Measurements from ENCODE around the gene TSSC4. TPM values are rescaled to one million over a fixed set of nuclear protein-coding genes. Genes with fewer than 3 reads are reported as not detected.

The TSSC4 gene
- polyA plus RNA-seq, 3 donors, result 28.1 to 74.6 (median 52.0) TPM

DNA sequence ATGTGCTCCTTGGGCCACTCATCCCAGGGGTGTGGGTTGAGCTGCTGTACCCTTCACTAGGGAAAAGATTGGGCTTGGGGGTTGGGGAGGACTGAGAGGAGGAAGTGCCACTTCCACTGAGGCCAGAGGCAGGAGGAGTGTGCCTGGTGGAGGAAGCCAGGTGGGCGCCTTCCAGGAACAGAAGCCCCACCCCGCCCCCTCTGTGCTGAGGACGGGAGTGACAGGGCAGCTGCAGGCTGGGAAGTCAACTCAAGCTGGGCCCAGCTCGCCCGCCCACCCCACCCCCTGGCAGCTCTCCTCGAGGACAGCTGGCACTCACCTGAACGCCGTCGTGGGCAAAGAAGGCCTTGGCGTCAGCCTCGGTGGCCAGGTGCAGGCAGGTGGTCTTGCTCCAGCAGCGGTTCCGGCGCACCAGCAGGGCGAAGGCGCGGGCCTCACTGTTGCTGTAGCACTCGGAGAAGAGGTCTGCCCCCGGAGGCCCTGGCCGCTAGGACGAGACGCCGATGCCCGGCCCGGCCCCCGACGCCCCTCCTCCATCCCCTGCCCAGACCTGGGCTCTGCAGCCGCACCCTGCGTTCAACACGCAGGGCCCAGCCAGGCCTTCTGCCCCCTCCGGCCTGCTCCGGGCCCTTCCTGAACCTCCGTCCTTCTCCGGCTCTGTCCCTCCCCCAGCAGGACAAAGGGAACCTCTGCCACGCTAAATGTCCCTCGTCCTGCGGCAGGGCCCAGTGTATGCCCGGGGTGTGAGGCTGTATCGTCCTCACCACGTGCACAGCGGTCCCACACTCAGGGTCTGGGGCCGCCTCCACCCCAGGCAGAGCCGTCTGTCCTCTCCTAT lies 13.4 kb downstream of the TSSC4 start:
- Mint-ChIP-seq H3K9me3 (no peaks in the 10 kb centered on the region), H3K27me3 (ENCODE audit: low read depth in 3 of 3) (peaks cover under 1 to 6% (median 3%) of the 10 kb centered on the region in 3 donors), H3K4me1 (no peaks in the 10 kb centered on the region), H3K4me3 (no peak overlapping the region), H3K36me3 (no peaks in the 10 kb centered on the region), H3K27ac (no peak overlapping the region)
- intact Hi-C loops (cut with micrococcal nuclease), result loop anchor here in 1 of 2 donors (10.0 kb wide), 1 partner anchor 59 kb away; no protein-coding TSS in a partner anchor
- Histone ChIP-seq H3K27ac (ENCODE audit: low read depth in 1 of 2, low read length in 2 of 2) (no peak overlapping the region), H3K9me3 (replicated peaks in 1 of 2; ENCODE audit: control insufficient read depth in 1 of 2, insufficient read depth in 1 of 2, low read length in 2 of 2) (no peaks in the 10 kb centered on the region), H3K27me3 (ENCODE audit: control insufficient read depth in 2 of 2, insufficient read depth in 2 of 2, low read length in 2 of 2) (no peaks in the 10 kb centered on the region), H3K4me3 (replicated peaks in 1 of 3; ENCODE audit: low read depth in 2 of 3, low read length in 3 of 3) (no peak overlapping the region), H4K20me1 (ENCODE audit: insufficient read depth, low read length) (no peaks in the 10 kb centered on the region), H3K36me3 (replicated peaks in 1 of 2; ENCODE audit: control insufficient read depth in 1 of 2, insufficient read depth in 2 of 2, low read length in 2 of 2) (no peaks in the 10 kb centered on the region), H3K79me2 (ENCODE audit: insufficient read depth, low read length) (no peaks in the 10 kb centered on the region), H2AFZ (ENCODE audit: insufficient read depth, low read depth, low read length, poor library complexity, severe bottlenecking) (no peak overlapping the region), H3K4me2 (replicated peaks; ENCODE audit: extremely low read depth, low read length, poor library complexity, severe bottlenecking) (no peak overlapping the region), H3K9ac (ENCODE audit: insufficient read depth, low read length, poor library complexity, severe bottlenecking) (no peak overlapping the region), H3K4me1 (ENCODE audit: control insufficient read depth in 1 of 2, insufficient read depth in 2 of 2, low read length in 2 of 2) (no peaks in the 10 kb centered on the region)
- 89% methylated on average over 43 of the region's 43 CpGs for WGBS (ENCODE audit: insufficient coverage)
- no peak for TF ChIP-seq CTCF (IDR thresholded peaks at IDR 0.05)
- no peak for DNase-seq

DNA sequence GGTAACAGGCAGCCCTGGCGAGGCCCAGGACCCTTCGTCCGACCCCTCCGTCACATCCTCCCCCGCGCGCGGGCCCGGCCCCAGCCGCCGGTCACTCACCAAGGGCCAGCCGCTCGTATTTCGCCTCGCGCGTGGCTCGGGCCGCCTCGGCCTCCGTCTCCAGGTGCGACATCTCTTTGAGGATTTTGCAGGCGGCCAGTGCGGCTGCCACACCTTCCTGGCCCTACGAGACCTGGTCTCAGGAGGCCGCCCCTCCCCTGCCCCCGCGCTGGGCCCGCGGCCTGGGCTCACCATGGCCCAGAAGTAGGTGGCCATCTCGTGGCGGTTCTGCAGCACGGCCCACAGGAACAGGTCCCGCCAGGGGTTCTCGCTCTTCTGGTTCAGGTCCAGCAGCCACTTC lies 14.1 kb downstream of the TSSC4 start:
- no peaks in the 10 kb centered on the region for H3K79me2 ChIP-seq (ENCODE audit: insufficient read depth, low read length)
- no peak overlapping the region for H3K4me3 ChIP-seq (replicated peaks in 1 of 3; ENCODE audit: low read depth in 2 of 3, low read length in 3 of 3)
- H3K9me3 Mint-ChIP-seq, result no peaks in the 10 kb centered on the region
- no peak for DNase-seq
- no peaks in the 10 kb centered on the region for H3K36me3 Mint-ChIP-seq
- no peak overlapping the region for H3K4me3 Mint-ChIP-seq
- H3K27ac ChIP-seq (ENCODE audit: low read depth in 1 of 2, low read length in 2 of 2), result no peak overlapping the region
- no peak overlapping the region for H3K4me2 ChIP-seq (replicated peaks; ENCODE audit: extremely low read depth, low read length, poor library complexity, severe bottlenecking)
- no peaks in the 10 kb centered on the region for H3K4me1 ChIP-seq (ENCODE audit: control insufficient read depth in 1 of 2, insufficient read depth in 2 of 2, low read length in 2 of 2)
- H3K4me1 Mint-ChIP-seq, result no peaks in the 10 kb centered on the region
- H3K9ac ChIP-seq (ENCODE audit: insufficient read depth, low read length, poor library complexity, severe bottlenecking), result no peak overlapping the region
- no peak for TF ChIP-seq CTCF (IDR thresholded peaks at IDR 0.05)
- 94% methylated on average over 35 of the region's 35 CpGs for WGBS (ENCODE audit: insufficient coverage)
- no peaks in the 10 kb centered on the region for H3K27me3 ChIP-seq (ENCODE audit: control insufficient read depth in 2 of 2, insufficient read depth in 2 of 2, low read length in 2 of 2)
- no peak overlapping the region for H3K27ac Mint-ChIP-seq
- H3K36me3 ChIP-seq (replicated peaks in 1 of 2; ENCODE audit: control insufficient read depth in 1 of 2, insufficient read depth in 2 of 2, low read length in 2 of 2), result no peaks in the 10 kb centered on the region
- no peaks in the 10 kb centered on the region for H4K20me1 ChIP-seq (ENCODE audit: insufficient read depth, low read length)
- H3K9me3 ChIP-seq (replicated peaks in 1 of 2; ENCODE audit: control insufficient read depth in 1 of 2, insufficient read depth in 1 of 2, low read length in 2 of 2), result no peaks in the 10 kb centered on the region
- intact Hi-C loops (cut with micrococcal nuclease), result loop anchor here in 1 of 2 donors (10.0 kb wide), 1 partner anchor 60 kb away; no protein-coding TSS in a partner anchor
- no peak overlapping the region for H2AFZ ChIP-seq (ENCODE audit: insufficient read depth, low read depth, low read length, poor library complexity, severe bottlenecking)
- H3K27me3 Mint-ChIP-seq (ENCODE audit: low read depth in 3 of 3), result peaks cover 2 to 7% (median 5%) of the 10 kb centered on the region in 3 donors
